K562 treated with DMSO at 1 percent for 12 hours (cell line): ENCODE measurements around the gene MRPS9. TPM values are rescaled to one million over a fixed set of nuclear protein-coding genes. Genes with fewer than 3 reads are reported as not detected.

Experiments
- total RNA-seq: library from RNA; unstranded; fragments of 300-600 nt; gene quantifications from 2 replicates; pipeline ENCODE4 v1.2.3, GENCODE V29; 2022; ENCODE audit not compliant: insufficient read depth

MRPS9 gene
- 27.7 and 37.1 TPM in 2 replicates for total RNA-seq

GRCh38 chr2:105037572-105038382 is at the start of gene MRPS9:
TSS of gene MRPS9 (plus strand) at chr2:105038069. CDS start at chr2:105038093, 24 bp downstream.

Other genes with a start within 250 kb of the MRPS9 start
- gene POU3F3, start 184.0 kb upstream of the MRPS9 start, total RNA-seq: not detected in 2 replicates
- gene GPR45, start 203.7 kb downstream of the MRPS9 start, total RNA-seq: not detected in 2 replicates